ENCODE measurements around the gene PPP2R3A.
A peak's percentile ranks its signal among the peaks of the same experiment; 100 is the strongest.

The PPP2R3A gene

GRCh38 chr3:136196064-136196400 lies 230.5 kb downstream of the PPP2R3A start, which contains the start of gene MSL2:
Gene MSL2 (minus strand): TSS chr3:136196335. CDS start chr3:136195113, 1,222 bp downstream.
- DNase-seq (ENCODE audit: low spot score) = no peak

GRCh38 chr3:136196401-136197158 lies 231.1 kb downstream of the PPP2R3A start:
- peak overlapping the region; percentile 100 for H3K27ac ChIP-seq
- DNase-seq (ENCODE audit: low spot score) = peak; percentile 99
- TF ChIP-seq CTCF (IDR thresholded peaks at IDR 0.05) = no peak
- peak overlapping the region; percentile 97 for H3K4me3 ChIP-seq

More at GRCh38 chr3:136196064-136196400, 230.5 kb downstream of the PPP2R3A start, which contains the start of gene MSL2:
- peak within 1 kb of the TSS; percentile 100 for H3K27ac ChIP-seq
- peak within 1 kb of the TSS; percentile 97 for H3K4me3 ChIP-seq
- no peak for TF ChIP-seq CTCF (IDR thresholded peaks at IDR 0.05)

GRCh38 chr3:136197159-136197793 lies 231.7 kb downstream of the PPP2R3A start:
- no peak for DNase-seq (ENCODE audit: low spot score)
- no peak for TF ChIP-seq CTCF (IDR thresholded peaks at IDR 0.05)
- Histone ChIP-seq H3K27ac (peak overlapping the region; percentile 100), H3K4me3 (peak overlapping the region; percentile 97)
